Gastroesophageal sphincter (tissue), 3 donors: ENCODE results near the gene OR10K2.

Experiments
- CTCF ChIP-seq, 4 experiments: fragments of 200-600 bp in 2 of 4; fragments of 450-650 bp in 2 of 4; sonication (generic) in 1 of 4; IDR thresholded peaks; one replicate each; pipeline ENCODE4 v1.5.1; 2017 to 2019; ENCODE audit warnings: antibody characterized with exemption in 4 of 4, mild to moderate bottlenecking in 2 of 4, moderate library complexity in 2 of 4
- EP300 ChIP-seq: sonication (generic); formaldehyde crosslinking; IDR thresholded peaks from one replicate; pipeline ENCODE4 v1.6.1; 2017; ENCODE audit warnings: antibody characterized with exemption, mild to moderate bottlenecking

DNA sequence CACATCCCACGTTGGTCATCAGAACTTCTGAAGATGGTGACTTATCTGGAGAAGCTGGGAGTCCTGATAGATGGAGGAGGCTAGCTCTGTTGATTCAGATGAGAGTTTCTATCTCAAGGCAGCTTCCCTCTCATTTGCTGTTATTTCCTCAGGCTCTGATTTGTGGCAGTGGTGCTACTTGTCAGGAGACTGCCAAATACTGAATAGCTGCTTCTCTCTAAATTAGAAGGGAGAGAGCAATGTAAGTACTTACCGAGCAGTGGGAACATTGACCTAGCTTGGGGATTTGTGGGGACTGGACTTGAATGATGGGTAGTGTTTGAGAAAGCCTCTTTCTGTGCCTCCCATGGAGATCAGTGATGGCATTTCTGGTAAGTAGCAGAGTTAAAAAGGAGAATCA is 35.5 kb upstream of the OR10K2 start, which contains the start of gene OR10K1:
- TF ChIP-seq CTCF (IDR thresholded peaks at IDR 0.05) (no peak), EP300 (no peak)
